Stimulated activated CD4-positive, alpha-beta T cell treated with anti-CD3 and anti-CD28 coated beads, Interleukin-2, amount 100 ng/mL, for 4 hours (primary cell): ENCODE data around the gene TNFRSF19.
"Not testable (repeated sequence)": the region's sequence is repeated elsewhere in the genome, so short reads cannot be mapped to it uniquely, and the experiment has no call there.

Source experiments
- DNase-seq: peaks from one replicate; pipeline ENCODE4 v3.0.0-alpha.2; 2020; ENCODE audit warnings: low read depth

TNFRSF19 gene

GRCh38 chr13:23570921-23571315 is 706 bp downstream of the TNFRSF19 start:
- no peak for DNase-seq

- DNase-seq = no peak
Measured at GRCh38 chr13:23571431-23571830, 1.2 kb downstream of the TNFRSF19 start.

- DNase-seq = no peak
Measured at GRCh38 chr13:23572836-23573235, 2.6 kb downstream of the TNFRSF19 start.

- no peak for DNase-seq
Measured at GRCh38 chr13:23574421-23575145, 4.4 kb downstream of the TNFRSF19 start.

GRCh38 chr13:23575632-23576031 is 5.4 kb downstream of the TNFRSF19 start:
- no peak for DNase-seq

GRCh38 chr13:23578411-23579071 is 8.3 kb downstream of the TNFRSF19 start:
- peak; percentile 28 for DNase-seq

GRCh38 chr13:23579072-23579895 is 9.1 kb downstream of the TNFRSF19 start:
- peak; percentile 92 for DNase-seq

- no peak for DNase-seq
Measured at GRCh38 chr13:23579896-23580683, 9.9 kb downstream of the TNFRSF19 start.

GRCh38 chr13:23580684-23581060 is 10.5 kb downstream of the TNFRSF19 start:
- no peak for DNase-seq

- no peak for DNase-seq
Measured at GRCh38 chr13:23583491-23583890, 13.3 kb downstream of the TNFRSF19 start.

- DNase-seq = no peak
Measured at GRCh38 chr13:23584275-23584674, 14.1 kb downstream of the TNFRSF19 start.

- DNase-seq = no peak
Measured at GRCh38 chr13:23586336-23586735, 16.1 kb downstream of the TNFRSF19 start.

- DNase-seq = no peak
Measured at GRCh38 chr13:23588666-23589065, 18.5 kb downstream of the TNFRSF19 start.

GRCh38 chr13:23592596-23592995 is 22.4 kb downstream of the TNFRSF19 start:
- DNase-seq = no peak

GRCh38 chr13:23593148-23593547 is 22.9 kb downstream of the TNFRSF19 start:
- DNase-seq = no peak

GRCh38 chr13:23594290-23594689 is 24.1 kb downstream of the TNFRSF19 start:
- DNase-seq = not testable (repeated sequence)

- DNase-seq = no peak
Measured at GRCh38 chr13:23598369-23598768, 28.2 kb downstream of the TNFRSF19 start.

- DNase-seq = no peak
Measured at GRCh38 chr13:23599083-23599925, 29.1 kb downstream of the TNFRSF19 start.

- no peak for DNase-seq
Measured at GRCh38 chr13:23600100-23600499, 29.9 kb downstream of the TNFRSF19 start.

GRCh38 chr13:23600534-23600933 is 30.3 kb downstream of the TNFRSF19 start:
- no peak for DNase-seq

- DNase-seq = no peak
Measured at GRCh38 chr13:23605831-23606230, 35.6 kb downstream of the TNFRSF19 start.
